GM12878 (cell line): Measurements from ENCODE around the gene PLPPR1. TPM values are rescaled to one million over a fixed set of nuclear protein-coding genes. Genes with fewer than 3 reads are reported as not detected.

Experiments used
- ATAC-seq: fragments of 200-7000 bp; cut with Tn5 transposase; 3 replicates; pipeline ENCODE4 v1.9.1; 2020; ENCODE audit warnings: mild to moderate bottlenecking, moderate library complexity
- BruUV-seq: library from RNA; stranded (reverse); fragments of 400-500 nt; replicated peaks from 2 replicates; lab custom pipeline; 2021; lab: Mats Ljungman, UMichigan
- CTCF ChIA-PET: fragments of 300-600 bp; sonication (Branson Sonifier 250); formaldehyde crosslinking; extraction: SDS; loops from one replicate; lab custom pipeline; 2021; ENCODE audit warnings: inconsistent platforms; lab: Yijun Ruan, JAX
- POLR2A ChIA-PET: fragments of 350-600 bp; formaldehyde crosslinking; extraction: SDS; loops from one replicate; lab custom pipeline; 2021; ENCODE audit warnings: inconsistent platforms; lab: Charles Lee
- RAD21 ChIA-PET: fragments of 300-600 bp; sonication (Branson Sonifier 250); formaldehyde crosslinking; loops from one replicate; lab custom pipeline; 2023; ENCODE audit warnings: antibody characterized with exemption; ENCODE audit not compliant: unreplicated experiment; lab: Charles Lee
- SMC1A ChIA-PET: fragments of 300-600 bp; sonication (Branson Sonifier 250); formaldehyde crosslinking; loops from one replicate; lab custom pipeline; 2023; ENCODE audit not compliant: unreplicated experiment, uncharacterized antibody; lab: Charles Lee
- DNase-seq: peaks from one replicate; pipeline ENCODE4 v3.0.0-alpha.2; 2011; ENCODE audit warnings: low read depth, low spot score
- FAIRE-seq: peaks from 3 replicates; lab custom pipeline; 2011; peaks lifted over from hg19 to GRCh38; lab: Jason Lieb, UNC
- H2AFZ ChIP-seq: 2 replicates; pipeline ENCODE4 v1.6.0; 2011; ENCODE audit warnings: low read depth, low read length, control low read depth; ENCODE audit not compliant: control insufficient read depth
- H3K27ac ChIP-seq: 2 replicates; pipeline ENCODE4 v1.5.1; 2011; ENCODE audit warnings: control low read depth; ENCODE audit not compliant: control insufficient read depth, insufficient read depth
- H3K27me3 ChIP-seq, 2 experiments: replicated peaks in 1 of 2; 2 replicates each; pipeline versions ENCODE4 v1.6.0 to v1.6.1; 2011; ENCODE audit warnings: low read length in 1 of 2; ENCODE audit not compliant: control insufficient read depth in 2 of 2, insufficient read depth in 2 of 2
- H3K36me3 ChIP-seq, 2 experiments: 2 replicates each; pipeline ENCODE4 v1.5.1; 2011; ENCODE audit warnings: low read length in 1 of 2; ENCODE audit not compliant: control insufficient read depth in 2 of 2, insufficient read depth in 2 of 2
- H3K4me1 ChIP-seq: 2 replicates; pipeline ENCODE4 v1.6.1; 2011; ENCODE audit warnings: mild to moderate bottlenecking, low read length, moderate library complexity, mixed read lengths; ENCODE audit not compliant: control insufficient read depth, insufficient read depth
- H3K4me2 ChIP-seq: 2 replicates; pipeline ENCODE4 v1.6.0; 2011; ENCODE audit warnings: control low read depth; ENCODE audit not compliant: control insufficient read depth, insufficient read depth
- H3K4me3 ChIP-seq: fragments of 200-600 bp; sonication (generic); 2 replicates; pipeline ENCODE4 v1.5.1; 2016
- H3K79me2 ChIP-seq: 2 replicates; pipeline ENCODE4 v1.6.0; 2011; ENCODE audit warnings: low read length; ENCODE audit not compliant: control insufficient read depth, insufficient read depth
- H3K9ac ChIP-seq: 2 replicates; pipeline ENCODE4 v1.8.0; 2011; ENCODE audit warnings: low read length, control low read depth, mixed read lengths; ENCODE audit not compliant: control insufficient read depth, insufficient read depth
- H3K9me3 ChIP-seq: replicated peaks from 3 replicates; pipeline ENCODE4 v1.5.1; 2011; ENCODE audit warnings: mild to moderate bottlenecking, low read length; ENCODE audit not compliant: control insufficient read depth, insufficient read depth
- H4K20me1 ChIP-seq: 2 replicates; pipeline ENCODE4 v1.6.0; 2011; ENCODE audit not compliant: control insufficient read depth, insufficient read depth
- GABPA ChIP-seq: IDR thresholded peaks from 2 replicates; pipeline ENCODE4 v1.6.1; 2014; ENCODE audit warnings: antibody characterized with exemption, low read depth, mild to moderate bottlenecking, inconsistent platforms
- MXI1 ChIP-seq: fragments of 150-350 bp; IDR thresholded peaks from 2 replicates; pipeline ENCODE4 v1.6.1; 2011; ENCODE audit warnings: low read depth, mild to moderate bottlenecking, inconsistent platforms, low read length, improper control_type of control experiment
- NFIC ChIP-seq: IDR thresholded peaks from 2 replicates; pipeline ENCODE4 v1.6.1; 2012; ENCODE audit warnings: low read depth, mild to moderate bottlenecking, inconsistent platforms, low read length, moderate library complexity
- PKNOX1 ChIP-seq: fragments of 450-650 bp; IDR thresholded peaks from 2 replicates; pipeline ENCODE4 v1.6.1; 2016; ENCODE audit warnings: mild to moderate bottlenecking
- SMAD5 ChIP-seq: IDR thresholded peaks from 2 replicates; pipeline ENCODE4 v1.6.1; 2016; ENCODE audit warnings: antibody characterized with exemption, low read depth
- ZBTB40 ChIP-seq: fragments of 450-650 bp; IDR thresholded peaks from 2 replicates; pipeline ENCODE4 v1.6.1; 2016; ENCODE audit warnings: mild to moderate bottlenecking, moderate library complexity, borderline replicate concordance
- ZSCAN29 ChIP-seq: fragments of 450-650 bp; IDR thresholded peaks from 2 replicates; pipeline ENCODE4 v1.6.1; 2017; ENCODE audit warnings: mild to moderate bottlenecking, moderate library complexity
- WGBS: methylation state at CpG from one replicate; pipeline ENCODE4 v1.1.6; 2016; ENCODE audit warnings: low lambda C conversion rate; ENCODE audit not compliant: insufficient replicate concordance, insufficient coverage; ENCODE audit errors: missing lambda C conversion rate; 5-methylcytosine and 5-hydroxymethylcytosine counted together
- in situ Hi-C: fragments of 300-500 bp; cut with MboI; formaldehyde crosslinking; loops from 9 replicates; pipeline ENCODE4 v1.14.3; 2018; ENCODE audit warnings: mixed read lengths
- intact Hi-C: fragments of 100-400 bp; cut with micrococcal nuclease; formaldehyde crosslinking; loops from one replicate; pipeline ENCODE4 v1.14.2; 2022; ENCODE audit not compliant: unreplicated experiment
- polyA plus RNA-seq, 11 experiments: library from polyadenylated mRNA; depleted of rRNA in 4 of 11; unstranded in 6 of 11; stranded (reverse) in 5 of 11; fragments of >200 nt; fragmentation: Nextera tagmentation in 4 of 11; fragmentation: Illumina TruSeq in 1 of 11; extraction: Ambion mirVana in 4 of 11; extraction: Trizol in 1 of 11; gene quantifications; 1 replicate in 1 of 11; 2 replicates in 10 of 11; pipeline versions ENCODE4 v1.2.1 to v1.2.3, GENCODE V29; 2011 to 2016; ENCODE audit warnings: inconsistent platforms in 2 of 11, missing spikeins in 2 of 11, low read depth in 1 of 11
- total RNA-seq, 4 experiments: library from RNA; depleted of rRNA in 3 of 4; stranded (reverse); fragments of >200 nt in 3 of 4; fragmentation: Illumina TruSeq in 1 of 4; extraction: Trizol in 1 of 4; gene quantifications; 2 replicates each; pipeline versions ENCODE4 v1.2.1 to v1.2.3, GENCODE V29; 2013 to 2021
- TF ChIP-seq, protein P1 (sequence below): fragments of 450-650 bp; IDR thresholded peaks from 2 replicates; pipeline ENCODE4 v1.6.1; 2017; ENCODE audit warnings: mild to moderate bottlenecking, moderate library complexity
- TF ChIP-seq, protein P2 (sequence below): IDR thresholded peaks from 2 replicates; pipeline ENCODE4 v1.6.1; 2012; ENCODE audit warnings: improper control_type of control experiment, low read depth, low read length; ENCODE audit not compliant: insufficient replicate concordance

The PLPPR1 gene
- total and polyA plus RNA-seq, 10 of the 15 experiments (the other 5 are each of a cell fraction or from before 2014, with no cell fraction given), result 0.69 TPM; not detected in 9

- in situ Hi-C loops (no loop called here), intact Hi-C loops (no loop called here)
- FAIRE-seq, result no peak
- Histone ChIP-seq H3K4me1 (no peaks in the 10 kb centered on the region), H3K36me3 (no peaks in the 10 kb centered on the region), H3K9ac (no peak overlapping the region), H3K4me2 (no peak overlapping the region), H3K79me2 (no peaks in the 10 kb centered on the region), H3K9me3 (no peaks in the 10 kb centered on the region), H3K27me3 (no peaks in the 10 kb centered on the region), H3K27ac (no peak overlapping the region), H2AFZ (no peak overlapping the region), H3K4me3 (no peak overlapping the region), H4K20me1 (no peaks in the 10 kb centered on the region)
- RAD21 ChIA-PET, result no interaction called here
- TF ChIP-seq, protein P1, sequence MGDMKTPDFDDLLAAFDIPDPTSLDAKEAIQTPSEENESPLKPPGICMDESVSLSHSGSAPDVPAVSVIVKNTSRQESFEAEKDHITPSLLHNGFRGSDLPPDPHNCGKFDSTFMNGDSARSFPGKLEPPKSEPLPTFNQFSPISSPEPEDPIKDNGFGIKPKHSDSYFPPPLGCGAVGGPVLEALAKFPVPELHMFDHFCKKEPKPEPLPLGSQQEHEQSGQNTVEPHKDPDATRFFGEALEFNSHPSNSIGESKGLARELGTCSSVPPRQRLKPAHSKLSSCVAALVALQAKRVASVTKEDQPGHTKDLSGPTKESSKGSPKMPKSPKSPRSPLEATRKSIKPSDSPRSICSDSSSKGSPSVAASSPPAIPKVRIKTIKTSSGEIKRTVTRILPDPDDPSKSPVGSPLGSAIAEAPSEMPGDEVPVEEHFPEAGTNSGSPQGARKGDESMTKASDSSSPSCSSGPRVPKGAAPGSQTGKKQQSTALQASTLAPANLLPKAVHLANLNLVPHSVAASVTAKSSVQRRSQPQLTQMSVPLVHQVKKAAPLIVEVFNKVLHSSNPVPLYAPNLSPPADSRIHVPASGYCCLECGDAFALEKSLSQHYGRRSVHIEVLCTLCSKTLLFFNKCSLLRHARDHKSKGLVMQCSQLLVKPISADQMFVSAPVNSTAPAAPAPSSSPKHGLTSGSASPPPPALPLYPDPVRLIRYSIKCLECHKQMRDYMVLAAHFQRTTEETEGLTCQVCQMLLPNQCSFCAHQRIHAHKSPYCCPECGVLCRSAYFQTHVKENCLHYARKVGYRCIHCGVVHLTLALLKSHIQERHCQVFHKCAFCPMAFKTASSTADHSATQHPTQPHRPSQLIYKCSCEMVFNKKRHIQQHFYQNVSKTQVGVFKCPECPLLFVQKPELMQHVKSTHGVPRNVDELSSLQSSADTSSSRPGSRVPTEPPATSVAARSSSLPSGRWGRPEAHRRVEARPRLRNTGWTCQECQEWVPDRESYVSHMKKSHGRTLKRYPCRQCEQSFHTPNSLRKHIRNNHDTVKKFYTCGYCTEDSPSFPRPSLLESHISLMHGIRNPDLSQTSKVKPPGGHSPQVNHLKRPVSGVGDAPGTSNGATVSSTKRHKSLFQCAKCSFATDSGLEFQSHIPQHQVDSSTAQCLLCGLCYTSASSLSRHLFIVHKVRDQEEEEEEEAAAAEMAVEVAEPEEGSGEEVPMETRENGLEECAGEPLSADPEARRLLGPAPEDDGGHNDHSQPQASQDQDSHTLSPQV, result no peak
- TF ChIP-seq, protein P2, sequence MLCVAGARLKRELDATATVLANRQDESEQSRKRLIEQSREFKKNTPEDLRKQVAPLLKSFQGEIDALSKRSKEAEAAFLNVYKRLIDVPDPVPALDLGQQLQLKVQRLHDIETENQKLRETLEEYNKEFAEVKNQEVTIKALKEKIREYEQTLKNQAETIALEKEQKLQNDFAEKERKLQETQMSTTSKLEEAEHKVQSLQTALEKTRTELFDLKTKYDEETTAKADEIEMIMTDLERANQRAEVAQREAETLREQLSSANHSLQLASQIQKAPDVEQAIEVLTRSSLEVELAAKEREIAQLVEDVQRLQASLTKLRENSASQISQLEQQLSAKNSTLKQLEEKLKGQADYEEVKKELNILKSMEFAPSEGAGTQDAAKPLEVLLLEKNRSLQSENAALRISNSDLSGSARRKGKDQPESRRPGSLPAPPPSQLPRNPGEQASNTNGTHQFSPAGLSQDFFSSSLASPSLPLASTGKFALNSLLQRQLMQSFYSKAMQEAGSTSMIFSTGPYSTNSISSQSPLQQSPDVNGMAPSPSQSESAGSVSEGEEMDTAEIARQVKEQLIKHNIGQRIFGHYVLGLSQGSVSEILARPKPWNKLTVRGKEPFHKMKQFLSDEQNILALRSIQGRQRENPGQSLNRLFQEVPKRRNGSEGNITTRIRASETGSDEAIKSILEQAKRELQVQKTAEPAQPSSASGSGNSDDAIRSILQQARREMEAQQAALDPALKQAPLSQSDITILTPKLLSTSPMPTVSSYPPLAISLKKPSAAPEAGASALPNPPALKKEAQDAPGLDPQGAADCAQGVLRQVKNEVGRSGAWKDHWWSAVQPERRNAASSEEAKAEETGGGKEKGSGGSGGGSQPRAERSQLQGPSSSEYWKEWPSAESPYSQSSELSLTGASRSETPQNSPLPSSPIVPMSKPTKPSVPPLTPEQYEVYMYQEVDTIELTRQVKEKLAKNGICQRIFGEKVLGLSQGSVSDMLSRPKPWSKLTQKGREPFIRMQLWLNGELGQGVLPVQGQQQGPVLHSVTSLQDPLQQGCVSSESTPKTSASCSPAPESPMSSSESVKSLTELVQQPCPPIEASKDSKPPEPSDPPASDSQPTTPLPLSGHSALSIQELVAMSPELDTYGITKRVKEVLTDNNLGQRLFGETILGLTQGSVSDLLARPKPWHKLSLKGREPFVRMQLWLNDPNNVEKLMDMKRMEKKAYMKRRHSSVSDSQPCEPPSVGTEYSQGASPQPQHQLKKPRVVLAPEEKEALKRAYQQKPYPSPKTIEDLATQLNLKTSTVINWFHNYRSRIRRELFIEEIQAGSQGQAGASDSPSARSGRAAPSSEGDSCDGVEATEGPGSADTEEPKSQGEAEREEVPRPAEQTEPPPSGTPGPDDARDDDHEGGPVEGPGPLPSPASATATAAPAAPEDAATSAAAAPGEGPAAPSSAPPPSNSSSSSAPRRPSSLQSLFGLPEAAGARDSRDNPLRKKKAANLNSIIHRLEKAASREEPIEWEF, result no peak
- TF ChIP-seq MXI1, result no peak
- TF ChIP-seq PKNOX1, result no peak
- TF ChIP-seq ZBTB40, result no peak
- TF ChIP-seq ZSCAN29, result no peak
- TF ChIP-seq NFIC, result no peak
- TF ChIP-seq SMAD5, result no peak
- TF ChIP-seq GABPA, result no peak
- POLR2A ChIA-PET, result no interaction called here
- SMC1A ChIA-PET, result no interaction called here
- no peak for DNase-seq
- CTCF ChIA-PET, result no interaction called here
- no TSS peak for BruUV-seq
- no peak for ATAC-seq
- 0% methylated on average over 3 of the region's 3 CpGs for WGBS
These were observed 23.3 kb upstream of the PLPPR1 start for GRCh38 chr9:101005246-101005645.
